ENCODE data around the gene SPPL3.
"Not testable (repeated sequence)": the region's sequence is repeated elsewhere in the genome, so short reads cannot be mapped to it uniquely, and the experiment has no call there.

Gene SPPL3

DNA sequence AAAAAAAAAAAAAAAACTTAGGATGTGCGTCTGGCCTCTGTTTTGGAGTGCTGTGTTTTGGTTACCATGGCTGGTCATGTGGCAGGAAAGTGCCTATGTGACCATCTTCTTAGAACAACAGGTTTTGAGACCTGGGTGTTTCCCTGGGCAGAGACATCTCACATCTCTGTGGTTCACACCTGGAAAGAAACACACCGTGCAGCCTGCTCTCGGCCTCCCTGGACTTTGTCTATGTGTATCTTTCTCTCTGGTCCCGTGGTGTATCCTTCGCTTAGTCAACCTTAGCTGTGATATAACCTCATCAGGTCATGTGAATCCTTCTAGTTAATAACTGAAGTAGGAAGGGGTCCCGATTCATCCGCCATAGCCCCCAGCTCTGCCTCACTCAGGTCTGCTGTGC is 155.9 kb downstream of the SPPL3 start:
- no peak for DNase-seq (ENCODE audit: low spot score)

DNA sequence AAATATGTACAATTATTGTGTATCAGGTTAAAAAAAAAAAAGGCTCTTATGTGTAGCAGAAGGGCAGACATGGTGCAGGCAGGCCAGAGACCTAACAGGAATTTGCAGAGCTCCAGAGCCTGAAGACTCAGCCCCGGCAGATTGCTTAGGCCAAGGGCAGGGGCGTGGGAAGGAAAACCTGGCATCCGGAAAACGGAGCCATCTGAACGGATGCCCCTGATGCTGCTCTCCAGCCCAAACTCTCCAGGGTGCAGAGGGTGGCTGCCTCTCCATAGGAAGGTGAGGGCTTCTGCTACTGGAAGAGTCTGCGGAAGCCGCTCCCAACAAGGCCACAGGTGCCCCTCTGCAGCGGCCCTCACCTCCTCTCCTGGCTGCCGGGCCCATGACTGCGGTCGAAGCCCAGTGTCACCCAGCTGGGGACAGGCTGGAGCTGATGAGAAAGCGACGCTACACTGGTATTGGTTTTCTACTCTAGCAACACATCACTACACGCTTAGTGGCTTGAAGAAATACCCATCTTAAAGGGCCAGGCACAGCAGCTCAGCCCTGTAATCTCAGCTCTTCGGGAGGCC is 159.2 kb downstream of the SPPL3 start:
- no peak for DNase-seq (ENCODE audit: low spot score)

GRCh38 chr12:120741476-120742421 is 162.4 kb downstream of the SPPL3 start:
- DNase-seq (ENCODE audit: low spot score): no peak

DNA sequence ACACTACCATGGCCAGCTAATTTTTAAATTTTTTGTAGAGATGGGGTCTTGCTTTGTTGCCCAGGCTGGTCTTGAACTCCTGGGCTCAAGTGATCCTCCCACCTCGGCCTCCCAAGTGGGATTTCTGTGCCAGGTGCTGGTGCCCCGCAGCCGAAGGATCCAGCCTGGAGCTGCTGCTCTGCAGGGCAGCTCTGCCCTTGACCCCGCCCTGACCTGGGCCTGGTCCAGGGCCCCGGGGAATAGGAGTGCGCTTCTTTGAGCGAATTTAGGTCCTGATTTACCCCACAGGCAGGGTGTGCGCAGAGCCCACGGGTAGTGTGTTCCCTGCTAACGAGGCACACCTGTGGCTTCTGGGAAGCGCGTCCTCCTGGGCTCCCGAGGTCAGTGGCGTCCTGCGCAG is 163.3 kb downstream of the SPPL3 start:
- DNase-seq (ENCODE audit: low spot score): no peak

DNA sequence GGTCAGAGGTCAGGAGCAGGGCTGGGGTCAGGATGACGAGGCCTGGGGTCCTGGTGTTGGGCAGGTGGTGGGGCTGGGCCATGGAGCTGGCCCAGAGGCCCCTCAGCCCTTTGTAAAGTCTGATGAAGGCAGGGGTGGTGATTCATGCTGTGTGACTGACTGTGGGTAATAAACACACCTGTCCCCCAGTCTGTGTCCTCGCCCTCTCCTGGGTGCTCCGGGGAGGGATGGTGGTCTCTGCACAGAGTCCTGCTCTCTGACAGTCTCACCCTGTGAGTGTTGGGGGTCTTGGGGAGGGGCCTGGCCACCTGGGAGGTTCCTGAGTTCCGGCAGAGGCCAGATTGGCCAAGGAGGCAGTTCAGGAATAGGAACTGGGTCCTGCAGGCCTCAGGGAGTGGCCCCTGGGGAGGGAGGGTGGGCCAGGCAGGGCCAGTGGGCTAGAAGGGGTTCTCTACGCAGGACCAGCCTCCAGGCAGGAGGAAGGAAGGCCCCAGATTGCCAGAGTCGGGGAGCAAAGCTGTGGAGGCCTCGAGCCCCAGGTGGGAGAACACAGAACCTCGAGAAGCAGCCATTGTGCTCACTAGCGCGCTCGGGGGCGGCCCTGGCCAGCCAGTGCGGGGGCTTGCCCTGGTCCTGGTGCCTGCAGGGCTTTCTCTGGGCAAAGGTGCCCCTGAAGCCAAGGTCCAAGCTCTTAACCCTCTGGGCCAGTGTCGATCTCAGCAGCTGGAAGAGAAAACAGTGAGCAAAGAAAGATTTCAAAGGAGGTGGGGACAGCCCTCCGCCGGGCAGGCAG is 164.1 kb downstream of the SPPL3 start:
- DNase-seq (ENCODE audit: low spot score): no peak

- DNase-seq (ENCODE audit: low spot score): no peak
Measured at GRCh38 chr12:120739031-120739762, 165.0 kb downstream of the SPPL3 start.

GRCh38 chr12:120738252-120739030 is 165.7 kb downstream of the SPPL3 start:
- no peak for DNase-seq (ENCODE audit: low spot score)

- DNase-seq (ENCODE audit: low spot score): no peak
Measured at GRCh38 chr12:120737557-120738251, 166.5 kb downstream of the SPPL3 start.

GRCh38 chr12:120736404-120737331 is 167.5 kb downstream of the SPPL3 start:
- DNase-seq (ENCODE audit: low spot score): no peak

- no peak for DNase-seq (ENCODE audit: low spot score)
Measured at GRCh38 chr12:120735181-120735580, 169.0 kb downstream of the SPPL3 start.

DNA sequence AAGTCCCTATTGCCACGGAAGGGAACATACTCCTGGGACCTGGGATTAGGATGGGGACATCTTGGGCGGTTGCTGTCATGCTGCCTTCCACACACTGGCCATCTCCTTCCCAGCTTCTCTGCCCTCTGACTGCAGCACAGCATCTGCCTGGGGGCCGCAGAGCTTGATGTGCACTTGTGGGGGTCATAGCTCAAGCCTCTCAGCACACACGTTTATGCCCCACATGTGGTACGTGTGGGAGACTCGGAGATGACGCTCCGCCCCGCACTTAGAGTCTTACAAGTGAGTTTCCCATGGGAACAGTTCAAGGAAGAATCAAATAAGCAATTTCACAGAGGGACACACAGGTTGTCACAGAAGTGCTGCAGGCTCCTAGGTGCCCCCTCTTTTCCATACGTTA is 169.9 kb downstream of the SPPL3 start:
- no peak for DNase-seq (ENCODE audit: low spot score)

DNA sequence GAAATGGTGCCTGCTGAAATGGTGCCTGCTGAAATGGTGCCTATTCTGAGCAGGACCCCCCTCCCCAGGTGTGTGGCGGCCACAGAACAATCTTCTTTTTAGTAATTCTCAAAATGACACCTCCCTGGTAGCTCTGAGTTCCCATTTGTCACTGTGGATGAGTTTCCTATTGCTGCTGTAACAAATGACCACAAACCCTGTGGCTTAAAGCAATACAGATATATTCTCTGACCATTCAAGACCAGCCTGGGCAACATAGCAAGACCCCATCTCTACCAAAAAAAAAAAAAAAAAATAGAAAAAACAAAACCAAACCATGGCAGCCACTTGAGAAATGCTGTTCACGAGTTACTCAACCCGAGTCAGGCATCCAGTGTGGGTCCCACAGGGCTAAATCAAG is 170.6 kb downstream of the SPPL3 start:
- DNase-seq (ENCODE audit: low spot score): no peak

DNA sequence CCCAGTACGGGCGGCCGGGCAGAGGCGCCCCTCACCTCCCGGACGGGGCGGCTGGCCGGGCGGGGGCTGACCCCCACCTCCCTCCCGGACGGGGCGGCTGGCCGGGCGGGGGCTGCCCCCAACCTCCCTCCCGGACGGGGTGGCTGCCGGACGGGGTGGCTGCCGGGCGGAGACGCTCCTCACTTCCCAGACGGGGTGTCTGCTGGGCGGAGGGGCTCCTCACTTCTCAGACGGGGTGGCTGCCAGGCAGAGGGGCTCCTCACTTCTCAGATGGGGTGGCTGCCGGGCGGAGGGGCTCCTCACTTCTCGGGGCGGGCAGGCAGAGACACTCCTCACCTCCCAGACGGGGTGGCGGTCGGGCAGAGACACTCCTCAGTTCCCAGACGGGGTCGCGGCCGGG is 172.0 kb downstream of the SPPL3 start:
- not testable (repeated sequence) for DNase-seq (ENCODE audit: low spot score)

DNA sequence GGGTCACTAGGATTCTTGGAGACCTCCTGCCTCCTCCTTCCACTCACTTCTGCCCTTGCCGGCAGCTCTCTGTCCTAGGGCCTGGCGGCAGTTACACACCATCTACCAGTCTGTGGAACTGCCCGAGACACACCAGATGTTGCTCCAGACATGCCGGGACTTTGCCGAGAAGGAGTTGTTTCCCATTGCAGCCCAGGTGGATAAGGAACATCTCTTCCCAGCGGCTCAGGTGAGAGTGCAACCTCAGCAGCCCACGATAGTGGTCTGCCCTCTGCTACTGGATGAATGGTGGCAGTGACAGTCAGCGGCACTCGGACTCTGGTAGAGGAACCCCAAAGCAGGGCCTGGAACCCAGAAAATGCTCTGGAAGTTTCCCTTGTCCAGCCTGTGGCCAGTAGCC is 177.2 kb downstream of the SPPL3 start:
- DNase-seq (ENCODE audit: low spot score): no peak

- DNase-seq (ENCODE audit: low spot score): no peak
Measured at GRCh38 chr12:120726510-120726793, 177.7 kb downstream of the SPPL3 start.

- peak; percentile 89 for DNase-seq (ENCODE audit: low spot score)
Measured at GRCh38 chr12:120725659-120726509, 178.3 kb downstream of the SPPL3 start, which contains the start of gene ACADS. Gene ACADS, plus strand, starts transcription at chr12:120725826. Its CDS starts 60 bp downstream, at chr12:120725886.

- no peak for DNase-seq (ENCODE audit: low spot score)
Measured at GRCh38 chr12:120725151-120725658, 179.0 kb downstream of the SPPL3 start.

DNA sequence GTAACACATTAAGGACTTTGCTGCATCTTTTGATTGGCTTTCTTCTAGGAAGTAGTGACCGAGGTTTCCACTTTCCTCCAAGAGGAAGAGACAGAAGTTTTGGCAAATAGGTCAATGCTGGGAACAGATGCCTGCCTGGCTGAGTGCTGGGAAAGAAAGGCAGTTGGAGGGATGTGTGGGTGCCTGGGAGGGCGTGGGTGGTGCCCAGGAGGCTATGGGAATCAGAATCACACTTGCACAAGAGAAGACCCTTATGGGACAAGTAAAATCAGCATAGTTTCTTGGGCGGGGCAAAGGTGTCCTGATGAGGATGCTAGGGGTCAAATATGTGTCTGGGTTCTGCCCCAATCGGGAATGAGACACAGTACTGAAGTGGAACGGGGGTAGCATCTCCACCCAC is 179.4 kb downstream of the SPPL3 start:
- DNase-seq (ENCODE audit: low spot score): no peak

All from left forelimb (tissue), 1 donor.